GM18858 (cell line): ENCODE measurements around the gene CYFIP1.

Source experiments
- ATAC-seq: cut with Tn5 transposase; IDR thresholded peaks from one replicate; pipeline ENCODE4 v1.9.1; 2021; ENCODE audit not compliant: unreplicated experiment

The CYFIP1 gene

DNA sequence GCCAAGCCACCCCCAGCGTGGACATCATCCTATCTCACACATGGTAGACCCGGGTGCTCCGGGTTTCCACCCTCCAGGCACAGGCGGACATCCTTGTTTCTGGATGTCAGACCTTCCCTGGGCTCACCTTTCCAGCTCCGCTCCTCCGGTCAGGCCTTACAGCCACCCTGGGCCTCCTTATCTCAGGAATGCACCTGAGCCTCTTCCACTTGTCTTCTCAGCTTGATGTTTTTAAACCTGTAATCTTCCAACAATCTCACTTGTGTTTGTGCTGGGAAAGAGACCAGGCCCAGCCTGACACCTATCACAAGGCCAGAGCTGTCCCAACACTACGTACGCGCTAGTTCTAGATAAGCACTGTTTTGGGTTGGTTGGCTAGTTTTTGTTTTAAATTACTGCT, 87.8 kb downstream of the CYFIP1 start:
- ATAC-seq: no peak

DNA sequence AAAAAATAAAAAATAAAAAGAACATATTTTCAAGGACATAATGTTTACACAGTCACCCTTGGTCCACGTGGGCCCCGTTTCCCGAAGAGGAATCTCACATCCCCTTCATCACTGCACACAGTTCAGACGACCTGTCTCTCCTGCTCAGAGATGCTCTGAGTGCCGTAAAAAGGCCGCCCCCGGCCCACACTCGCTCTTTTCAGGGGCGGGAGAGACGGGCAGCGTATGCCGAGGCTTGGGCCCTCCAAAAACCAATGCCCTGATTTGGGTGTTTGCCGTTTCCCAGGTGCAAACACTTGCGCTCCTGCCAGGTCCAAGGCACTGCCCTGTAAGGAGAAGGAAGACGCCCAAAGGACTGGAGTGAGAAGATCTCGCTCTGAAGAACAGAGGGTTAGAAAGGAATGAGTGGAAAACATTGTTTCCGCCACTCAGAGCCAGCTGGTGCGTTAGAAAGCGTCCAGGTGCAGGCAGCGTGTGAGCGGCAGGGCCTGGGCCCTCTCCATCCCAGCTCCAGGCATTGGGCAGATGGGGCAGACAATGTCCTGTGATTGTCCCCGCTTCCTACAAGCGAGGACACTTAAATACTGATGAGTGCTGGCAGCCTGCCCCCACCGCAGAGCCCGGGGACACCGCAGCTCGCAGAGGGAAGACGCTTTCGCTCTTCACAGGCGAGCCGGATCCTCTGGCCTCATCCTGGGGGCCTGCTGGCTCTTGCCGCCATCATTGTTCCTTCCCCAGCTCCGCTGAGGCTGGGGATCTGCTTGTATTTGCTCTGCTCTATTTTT, 88.5 kb downstream of the CYFIP1 start:
- no peak for ATAC-seq

DNA sequence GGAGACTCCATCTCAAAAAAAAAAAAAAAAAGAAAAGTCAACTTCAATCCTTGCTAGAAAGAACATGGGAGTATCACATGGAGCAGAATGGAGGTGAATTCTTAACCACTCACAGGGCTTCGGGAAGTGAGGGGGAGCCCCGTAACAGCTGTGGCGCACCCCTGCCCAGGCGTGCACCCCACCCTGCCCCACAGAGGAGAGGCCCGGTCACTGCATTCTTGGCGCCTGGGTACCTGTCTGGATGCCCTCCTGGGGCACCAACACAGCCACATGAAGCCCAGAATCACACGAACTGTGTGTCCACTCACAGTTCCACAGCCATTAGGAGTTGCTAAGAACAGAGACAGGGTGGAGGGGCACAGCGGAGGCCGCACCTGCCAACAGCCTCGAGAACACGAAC, 89.9 kb downstream of the CYFIP1 start:
- ATAC-seq: no peak

DNA sequence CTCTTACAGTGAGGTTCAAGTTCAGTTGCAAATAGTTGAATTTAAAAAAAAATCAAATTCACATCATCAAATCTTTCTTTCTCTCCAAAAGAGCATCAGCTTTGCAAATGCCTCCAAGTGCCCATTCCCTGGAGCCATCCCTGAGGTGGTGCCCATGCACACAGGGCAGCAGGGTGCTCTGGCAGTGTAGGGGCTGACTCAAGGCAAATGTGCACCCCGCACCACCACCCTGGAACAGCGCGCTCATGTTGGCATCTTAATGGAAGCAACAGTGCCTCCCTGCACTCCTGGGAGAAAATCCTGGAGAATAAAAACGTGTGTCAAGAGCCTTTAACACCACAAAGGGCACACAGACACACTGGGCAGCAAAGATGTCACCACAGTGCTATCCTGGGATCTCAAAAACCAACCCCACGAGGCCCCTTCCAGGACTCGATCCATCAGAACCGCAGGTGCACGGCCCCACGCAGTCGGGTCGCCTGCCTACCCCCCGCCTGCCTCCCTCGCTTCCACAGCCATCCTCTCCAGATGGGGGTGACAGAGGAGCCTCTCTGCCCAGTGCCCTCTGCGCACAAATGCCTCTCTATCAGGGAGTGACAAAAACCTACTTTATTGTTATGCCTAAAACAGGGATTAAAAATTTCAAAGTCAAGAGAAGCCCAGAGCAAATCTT, 90.9 kb downstream of the CYFIP1 start:
- no peak for ATAC-seq

GRCh38 chr15:22888120-22888859, 91.9 kb downstream of the CYFIP1 start:
- no peak for ATAC-seq

- ATAC-seq: no peak
Measured at GRCh38 chr15:22887157-22887951, 92.8 kb downstream of the CYFIP1 start.

- no peak for ATAC-seq
Measured at GRCh38 chr15:22885120-22885519, 95.0 kb downstream of the CYFIP1 start.

GRCh38 chr15:22884344-22884743, 95.8 kb downstream of the CYFIP1 start:
- no peak for ATAC-seq

- no peak for ATAC-seq
Measured at GRCh38 chr15:22883196-22883595, 97.0 kb downstream of the CYFIP1 start.

DNA sequence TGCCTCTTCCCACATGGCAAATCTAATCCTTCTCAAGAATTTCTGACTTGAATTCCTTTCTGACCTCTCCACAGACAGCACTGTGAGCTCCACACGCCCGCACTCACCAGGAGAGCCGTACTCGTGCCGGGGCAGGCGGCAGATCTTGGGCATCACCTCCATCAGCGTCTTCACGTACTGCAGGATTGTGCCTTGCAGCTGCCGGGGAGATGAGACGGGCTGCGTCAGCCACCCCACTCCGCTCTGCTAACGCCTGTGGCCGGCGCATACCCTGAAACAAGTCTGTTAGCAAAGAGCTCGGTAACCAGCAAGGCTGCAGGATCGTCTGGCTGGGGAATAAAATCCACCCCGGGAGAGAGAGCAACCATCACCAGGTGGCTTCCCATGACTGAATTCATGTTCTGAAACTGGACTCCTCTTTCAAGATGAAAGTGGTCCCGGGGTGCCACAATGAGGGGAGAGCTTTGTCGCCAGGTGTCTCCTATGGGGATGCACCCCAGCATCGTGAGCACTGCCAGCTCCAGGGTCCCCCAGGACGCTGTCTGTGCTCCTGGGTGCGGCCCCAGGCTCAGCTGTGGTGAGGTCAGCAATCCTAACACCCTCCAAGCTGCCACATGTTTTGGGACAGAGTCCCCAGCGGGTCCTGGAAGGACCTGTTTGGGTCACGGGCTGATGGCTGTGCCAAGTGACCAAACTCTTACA, 98.3 kb downstream of the CYFIP1 start:
- no peak for ATAC-seq

DNA sequence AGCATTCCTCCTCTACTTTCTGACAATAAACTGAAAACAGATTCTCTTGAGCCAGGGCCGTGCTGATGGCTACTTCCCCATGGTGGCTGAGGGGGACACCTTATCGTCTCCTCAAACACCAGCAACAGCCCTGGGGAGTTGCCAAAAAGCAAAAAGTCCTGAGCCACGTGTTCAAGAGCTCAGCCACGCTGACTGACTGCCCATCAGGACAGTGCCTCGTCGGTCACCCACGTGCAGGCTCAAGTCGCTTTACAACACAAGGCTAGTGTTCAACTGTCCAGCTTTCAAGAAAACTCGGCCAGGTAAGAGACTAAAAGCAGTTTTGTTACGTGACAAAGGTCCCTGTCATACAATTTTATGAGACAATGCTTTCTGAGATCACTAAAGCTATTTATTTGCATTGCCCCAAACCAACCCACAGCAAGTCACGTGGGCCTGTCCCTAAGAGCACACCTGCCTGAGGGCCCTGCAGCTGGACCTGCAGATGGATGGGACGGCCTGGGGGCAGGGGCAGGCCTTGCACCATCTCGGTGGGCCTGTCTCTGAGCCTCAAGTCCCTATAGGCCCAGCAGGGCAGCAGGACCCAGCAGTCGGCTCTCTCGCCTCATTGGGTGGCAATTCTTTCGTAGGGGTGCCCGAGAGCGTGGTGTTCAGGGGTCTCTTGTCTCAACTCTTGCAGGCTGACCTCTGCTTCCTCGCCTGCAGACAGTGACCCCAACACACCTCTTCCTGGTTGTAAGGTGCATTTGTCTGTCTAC, 99.0 kb downstream of the CYFIP1 start:
- ATAC-seq: no peak

DNA sequence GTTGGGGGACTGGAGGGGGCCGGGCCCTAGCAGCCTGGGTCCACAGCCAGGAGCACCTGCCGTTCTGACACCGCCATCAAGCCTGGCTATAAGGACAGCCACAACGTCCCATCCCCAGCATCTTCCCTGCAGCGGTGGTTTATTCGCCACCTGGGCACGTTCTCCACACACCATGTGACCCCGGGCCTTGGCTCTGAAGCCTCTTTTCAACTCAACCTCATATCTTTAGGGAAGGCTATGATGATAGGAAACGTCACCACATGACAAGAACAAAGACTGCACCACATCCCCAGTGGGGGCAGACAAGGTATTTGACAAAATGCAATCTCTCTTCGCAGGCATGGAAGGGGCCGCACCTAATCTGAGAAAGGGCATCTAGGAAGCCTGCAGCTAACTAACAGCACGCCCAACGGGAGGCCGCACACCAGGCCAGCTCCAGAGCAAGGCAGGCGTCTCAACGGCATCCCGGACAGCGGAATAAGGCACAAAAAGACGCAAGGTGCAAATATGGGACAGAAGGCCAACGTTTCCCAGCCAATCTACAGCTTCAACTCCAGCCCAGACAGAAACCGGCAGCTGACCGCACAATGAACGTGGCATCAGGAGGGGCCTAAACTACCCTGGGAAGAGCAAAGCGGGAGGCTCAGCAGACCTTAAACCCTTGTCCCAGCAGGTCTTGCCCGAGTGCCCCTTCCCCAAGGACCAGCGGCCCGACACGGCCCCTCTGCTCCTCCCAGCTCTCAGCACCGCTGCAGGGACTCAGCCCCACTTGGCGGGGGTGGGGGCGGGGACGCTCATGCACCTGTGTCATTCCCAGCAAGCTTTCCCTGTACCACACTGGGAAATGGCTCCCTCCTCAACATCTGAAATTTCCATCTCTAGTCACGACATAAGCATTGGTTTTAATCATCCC, 99.8 kb downstream of the CYFIP1 start:
- ATAC-seq: no peak

DNA sequence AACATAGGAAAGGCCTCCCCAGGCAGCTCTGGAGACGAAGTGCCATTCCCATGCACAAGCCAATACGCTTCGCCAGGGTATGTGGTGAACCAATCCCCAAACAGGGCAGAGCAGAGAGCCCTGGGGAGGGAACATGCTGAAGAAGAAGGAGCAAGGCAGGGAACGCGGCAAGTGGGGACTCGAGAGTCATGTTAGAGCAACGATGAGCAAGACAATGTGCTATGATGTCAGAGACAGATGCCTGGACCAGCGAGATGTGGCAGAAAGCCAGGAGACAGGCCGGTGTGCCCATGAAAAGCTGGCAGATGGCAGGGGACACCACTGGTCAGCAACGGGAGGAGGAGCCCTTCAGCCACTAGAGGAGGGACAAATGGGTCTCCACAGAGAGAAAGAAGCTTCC, 102.1 kb downstream of the CYFIP1 start:
- ATAC-seq: no peak

- no peak for ATAC-seq
Measured at GRCh38 chr15:22877607-22878006, 102.6 kb downstream of the CYFIP1 start.

DNA sequence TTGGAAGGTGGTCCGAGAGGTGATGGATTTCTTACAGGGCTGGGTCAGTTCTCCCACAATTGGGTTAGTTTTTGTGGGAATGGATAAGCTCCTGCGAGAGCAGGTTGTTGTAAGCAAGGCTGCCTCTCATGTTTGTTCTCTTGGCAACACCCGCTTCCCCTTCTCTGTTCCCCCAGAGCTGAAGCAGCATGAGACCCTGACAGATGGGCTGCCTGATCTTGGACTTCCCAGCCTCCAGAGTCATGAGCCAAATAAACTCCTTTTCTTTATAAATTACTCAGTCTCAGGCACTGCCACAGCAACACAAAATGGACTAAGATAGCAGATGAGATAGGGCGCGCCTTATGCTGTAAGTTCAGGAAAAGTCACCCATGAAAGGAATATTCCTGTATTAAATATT, 103.1 kb downstream of the CYFIP1 start:
- no peak for ATAC-seq

- no peak for ATAC-seq
Measured at GRCh38 chr15:22874966-22875365, 105.2 kb downstream of the CYFIP1 start.

- ATAC-seq: no peak
Measured at GRCh38 chr15:22874256-22874655, 105.9 kb downstream of the CYFIP1 start.

- ATAC-seq: no peak
Measured at GRCh38 chr15:22873841-22874240, 106.3 kb downstream of the CYFIP1 start.
